H1 (cell line): Measurements from ENCODE around the gene GRIK1. TPM values are rescaled to one million over a fixed set of nuclear protein-coding genes. Genes with fewer than 3 reads are reported as not detected.

ENCODE experiments used
- CTCF ChIA-PET: fragments of 300-600 bp; sonication (Branson Sonifier 250); formaldehyde crosslinking; loops from one replicate; lab custom pipeline; 2021; ENCODE audit not compliant: partially characterized antibody; lab: Charles Lee
- POLR2A ChIA-PET: fragments of 300-600 bp; sonication (Branson Sonifier 250); formaldehyde crosslinking; loops from one replicate; lab custom pipeline; 2021; ENCODE audit warnings: inconsistent platforms; ENCODE audit not compliant: partially characterized antibody; lab: Charles Lee
- DNase-seq, 2 experiments: peaks; one replicate each; pipeline versions ENCODE4 v3.0.0 to v3.0.0-alpha.2; 2010 to 2022; ENCODE audit warnings: low spot score in 2 of 2, low read depth in 1 of 2, mixed read lengths in 1 of 2
- FAIRE-seq: peaks from 2 replicates; lab custom pipeline; 2011; peaks lifted over from hg19 to GRCh38; lab: Jason Lieb, UNC
- H2AFZ ChIP-seq: 2 replicates; pipeline ENCODE4 v1.8.1; 2012; ENCODE audit warnings: low read length, inconsistent platforms
- H2AK5ac ChIP-seq: 2 replicates; pipeline ENCODE4 v1.6.1; 2013; ENCODE audit warnings: low read depth, low read length
- H2BK120ac ChIP-seq: replicated peaks from 2 replicates; pipeline ENCODE3; 2013; ENCODE audit warnings: low read depth, low read length, inconsistent platforms
- H2BK12ac ChIP-seq: 2 replicates; pipeline ENCODE4 v1.6.1; 2013; ENCODE audit warnings: low read depth, low read length
- H2BK15ac ChIP-seq: 2 replicates; pipeline ENCODE4 v1.6.1; 2013; ENCODE audit warnings: low read length
- H2BK20ac ChIP-seq: 2 replicates; pipeline ENCODE4 v1.6.1; 2013; ENCODE audit warnings: low read length
- H2BK5ac ChIP-seq: 2 replicates; pipeline ENCODE4 v1.6.1; 2013; ENCODE audit warnings: low read depth, low read length
- H3K14ac ChIP-seq: 2 replicates; pipeline ENCODE4 v1.6.1; 2013; ENCODE audit warnings: inconsistent platforms; ENCODE audit not compliant: insufficient read length
- H3K18ac ChIP-seq: 2 replicates; pipeline ENCODE4 v1.6.1; 2013; ENCODE audit warnings: low read length; ENCODE audit errors: extremely low read depth
- H3K23ac ChIP-seq: 2 replicates; pipeline ENCODE4 v1.6.1; 2013; ENCODE audit warnings: inconsistent platforms; ENCODE audit not compliant: insufficient read length
- H3K23me2 ChIP-seq: 2 replicates; pipeline ENCODE4 v1.6.1; 2013; ENCODE audit warnings: low read depth, low read length
- H3K27ac ChIP-seq: 2 replicates; pipeline ENCODE4 v1.6.1; 2011; ENCODE audit warnings: low read depth, low read length, inconsistent platforms
- H3K27me3 ChIP-seq, 4 experiments: replicated peaks in 1 of 4; 1 replicate in 1 of 4; 2 replicates in 3 of 4; pipeline versions ENCODE4 v1.6.1 to v1.8.1; 2011 to 2013; ENCODE audit warnings: low read length in 3 of 4, mild to moderate bottlenecking in 3 of 4, inconsistent platforms in 2 of 4, mixed read lengths in 2 of 4, moderate library complexity in 1 of 4; ENCODE audit not compliant: control insufficient read depth in 3 of 4, insufficient read depth in 3 of 4; ENCODE audit errors: extremely low read depth in 1 of 4
- H3K36me3 ChIP-seq, 4 experiments: 2 replicates each; pipeline versions ENCODE4 v1.6.1 to v1.8.1; 2011 to 2013; ENCODE audit warnings: mild to moderate bottlenecking in 4 of 4, low read length in 3 of 4, moderate library complexity in 2 of 4, control low read depth in 1 of 4, inconsistent platforms in 1 of 4; ENCODE audit not compliant: insufficient read depth in 4 of 4, control insufficient read depth in 2 of 4
- H3K4ac ChIP-seq: replicated peaks from 2 replicates; pipeline ENCODE3; 2013; ENCODE audit warnings: low read length, low read depth, mixed read lengths, inconsistent platforms; ENCODE audit not compliant: insufficient read length
- H3K4me1 ChIP-seq, 4 experiments: replicated peaks in 1 of 4; 1 replicate in 1 of 4; 2 replicates in 3 of 4; pipeline versions ENCODE4 v1.6.1 to v1.8.1; 2011 to 2013; ENCODE audit warnings: low read length in 3 of 4, inconsistent platforms in 2 of 4, mixed read lengths in 1 of 4; ENCODE audit not compliant: insufficient read depth in 4 of 4, control insufficient read depth in 3 of 4
- H3K4me2 ChIP-seq, 2 experiments: 2 replicates each; pipeline versions ENCODE4 v1.6.1 to v1.8.1; 2011 to 2013; ENCODE audit warnings: low read depth in 2 of 2, low read length in 2 of 2, control low read depth in 1 of 2, inconsistent platforms in 1 of 2, mild to moderate bottlenecking in 1 of 2; ENCODE audit not compliant: insufficient read depth in 1 of 2
- H3K4me3 ChIP-seq, 4 experiments: fragments of 200-600, 300-600 bp in 1 of 4; sonication (generic), shearing (Covaris generic), sonication (Bioruptor Twin) in 1 of 4; 2 replicates each; pipeline versions ENCODE4 v1.5.1 to v1.8.1; 2011 to 2016; ENCODE audit warnings: low read length in 4 of 4, low read depth in 3 of 4, control low read depth in 2 of 4, inconsistent platforms in 2 of 4, mild to moderate bottlenecking in 2 of 4, mixed read lengths in 1 of 4, moderate library complexity in 1 of 4; ENCODE audit not compliant: insufficient read depth in 2 of 4; ENCODE audit errors: extremely low read depth in 1 of 4
- H3K56ac ChIP-seq: replicated peaks from 2 replicates; pipeline ENCODE3; 2013; ENCODE audit warnings: low read depth, mild to moderate bottlenecking, mixed read lengths, low read length, inconsistent platforms; ENCODE audit not compliant: insufficient read length
- H3K79me1 ChIP-seq: 2 replicates; pipeline ENCODE4 v1.6.1; 2013; ENCODE audit warnings: low read depth, low read length, control low read depth
- H3K79me2 ChIP-seq, 2 experiments: 2 replicates each; pipeline versions ENCODE4 v1.6.1 to v1.8.1; 2012 to 2013; ENCODE audit warnings: low read length in 2 of 2, mild to moderate bottlenecking in 2 of 2, inconsistent platforms in 1 of 2; ENCODE audit not compliant: insufficient read depth in 2 of 2, control insufficient read depth in 1 of 2
- H3K9ac ChIP-seq, 4 experiments: replicated peaks in 1 of 4; 1 replicate in 1 of 4; 2 replicates in 3 of 4; pipeline versions ENCODE4 v1.6.1 to v1.8.1; 2011 to 2013; ENCODE audit warnings: low read depth in 3 of 4, low read length in 3 of 4, control low read depth in 2 of 4, mild to moderate bottlenecking in 2 of 4, moderate library complexity in 2 of 4, inconsistent platforms in 1 of 4; ENCODE audit errors: extremely low read depth in 1 of 4
- H3K9me3 ChIP-seq, 2 experiments: 2 replicates each; pipeline versions ENCODE4 v1.6.1 to v1.8.1; 2012 to 2013; ENCODE audit warnings: mild to moderate bottlenecking in 2 of 2, moderate library complexity in 2 of 2, control low read depth in 1 of 2, inconsistent platforms in 1 of 2, low read depth in 1 of 2, low read length in 1 of 2, mixed read lengths in 1 of 2; ENCODE audit not compliant: insufficient read depth in 2 of 2
- H4K20me1 ChIP-seq, 2 experiments: replicated peaks in 1 of 2; 2 replicates each; pipeline versions ENCODE3 to v1.8.1; 2011 to 2013; ENCODE audit warnings: inconsistent platforms in 2 of 2, low read length in 2 of 2, mild to moderate bottlenecking in 1 of 2; ENCODE audit not compliant: insufficient read depth in 2 of 2, control insufficient read depth in 1 of 2
- H4K5ac ChIP-seq: 2 replicates; pipeline ENCODE4 v1.6.1; 2013; ENCODE audit warnings: low read length, low read depth, mixed read lengths, inconsistent platforms; ENCODE audit not compliant: insufficient read length
- H4K8ac ChIP-seq: 2 replicates; pipeline ENCODE4 v1.8.0; 2013; ENCODE audit warnings: mild to moderate bottlenecking, moderate library complexity, low read length, inconsistent platforms; ENCODE audit not compliant: insufficient read depth; ENCODE audit errors: extremely low read depth
- H4K91ac ChIP-seq: replicated peaks from 2 replicates; pipeline ENCODE3; 2013; ENCODE audit warnings: low read length, mixed read lengths, inconsistent platforms; ENCODE audit not compliant: insufficient read length
- BRCA1 ChIP-seq: IDR thresholded peaks from 2 replicates; pipeline ENCODE4 v1.6.1; 2012; ENCODE audit warnings: low read depth, low read length, improper control_type of control experiment
- CEBPB ChIP-seq: IDR thresholded peaks from 2 replicates; pipeline ENCODE4 v1.6.1; 2012; ENCODE audit warnings: low read depth, low read length
- CHD2 ChIP-seq: IDR thresholded peaks from 2 replicates; pipeline ENCODE4 v1.6.1; 2012; ENCODE audit warnings: low read length, improper control_type of control experiment
- FOSL1 ChIP-seq: IDR thresholded peaks from 2 replicates; pipeline ENCODE4 v1.6.1; 2011; ENCODE audit warnings: mild to moderate bottlenecking, low read depth, low read length, moderate library complexity; ENCODE audit not compliant: insufficient read depth
- GTF2F1 ChIP-seq: IDR thresholded peaks from 2 replicates; pipeline ENCODE4 v1.6.1; 2012; ENCODE audit warnings: low read depth, low read length, improper control_type of control experiment, borderline replicate concordance
- KDM1A ChIP-seq: fragments of 200-600, 300-600 bp; sonication (generic); IDR thresholded peaks from 2 replicates; pipeline ENCODE4 v1.7.1; 2016; ENCODE audit warnings: mild to moderate bottlenecking, low read length, borderline replicate concordance
- MAX ChIP-seq: IDR thresholded peaks from 2 replicates; pipeline ENCODE4 v1.6.1; 2012; ENCODE audit warnings: inconsistent platforms
- POLR2A ChIP-seq, 2 experiments: IDR thresholded peaks; 1 replicate in 1 of 2; 2 replicates in 1 of 2; pipeline ENCODE4 v1.6.1; 2011; ENCODE audit warnings: low read depth in 2 of 2, low read length in 2 of 2, mild to moderate bottlenecking in 2 of 2; ENCODE audit errors: control extremely low read depth in 1 of 2
- POLR2AphosphoS5 ChIP-seq: IDR thresholded peaks from 2 replicates; pipeline ENCODE4 v1.6.1; 2011; ENCODE audit warnings: low read depth, low read length
- RFX5 ChIP-seq: IDR thresholded peaks from 2 replicates; pipeline ENCODE4 v1.6.1; 2011; ENCODE audit warnings: low read depth, low read length, improper control_type of control experiment, borderline replicate concordance
- SAP30 ChIP-seq: fragments of 300-600 bp; sonication (generic); IDR thresholded peaks from 2 replicates; pipeline ENCODE4 v1.7.1; 2012; ENCODE audit warnings: low read length, moderate library complexity, mild to moderate bottlenecking, inconsistent platforms; ENCODE audit not compliant: insufficient read depth, insufficient replicate concordance
- SIRT6 ChIP-seq: IDR thresholded peaks from one replicate; pipeline ENCODE4 v1.7.1; 2012; ENCODE audit warnings: low read length, inconsistent platforms
- SP1 ChIP-seq: IDR thresholded peaks from 2 replicates; pipeline ENCODE4 v1.6.1; 2011; ENCODE audit warnings: low read depth, low read length
- SP2 ChIP-seq: IDR thresholded peaks from 2 replicates; pipeline ENCODE4 v1.6.1; 2012; ENCODE audit warnings: mild to moderate bottlenecking, low read length, inconsistent platforms
- TCF12 ChIP-seq: IDR thresholded peaks from 2 replicates; pipeline ENCODE4 v1.6.1; 2011; ENCODE audit warnings: low read depth, mild to moderate bottlenecking, low read length
- WGBS, 2 experiments: shearing (Covaris generic) in 1 of 2; methylation state at CpG; one replicate each; pipeline versions ENCODE4 v1.1.6 to v1.1.7; 2013 to 2015; ENCODE audit warnings: low lambda C conversion rate in 2 of 2, mixed read lengths in 2 of 2, inconsistent platforms in 1 of 2, low coverage in 1 of 2, missing lambda C conversion rate in 1 of 2; ENCODE audit not compliant: insufficient replicate concordance in 2 of 2, insufficient coverage in 1 of 2, insufficient read length in 1 of 2; ENCODE audit errors: extremely low coverage in 1 of 2, missing lambda C conversion rate in 1 of 2; 5-methylcytosine and 5-hydroxymethylcytosine counted together
- polyA plus RNA-seq, 7 experiments: library from polyadenylated mRNA; depleted of rRNA in 3 of 7; stranded (reverse) in 5 of 7; unstranded in 2 of 7; fragments of >200 nt in 5 of 7; fragments of 200-250 nt in 2 of 7; gene quantifications; 1 replicate in 5 of 7; 2 replicates in 1 of 7; 4 replicates in 1 of 7; pipeline versions ENCODE4 v1.2.1 to v1.2.3, GENCODE V29; 2011 to 2013; ENCODE audit warnings: missing spikeins in 2 of 7, mixed read lengths in 2 of 7
- total RNA-seq: library from RNA; stranded (reverse); fragmentation: NEBNext Ultra II Directional; extraction: Animal tissue kit (Norgen Biotek cat#: 25700); gene quantifications from 2 replicates; pipeline ENCODE4 v1.2.1, GENCODE V29; 2021

The GRIK1 gene
- total and polyA plus RNA-seq, 2 of the 8 experiments (the other 6 are each of a cell fraction or from before 2014, with no cell fraction given) = 0.11 to 0.32 TPM

GRCh38 chr21:29725025-29725736 lies 214.6 kb downstream of the GRIK1 start:
- Histone ChIP-seq H3K56ac (no peak overlapping the region), H3K23me2 (no peaks in the 10 kb centered on the region), H4K8ac (no peak overlapping the region), H3K36me3 (no peaks in the 10 kb centered on the region), H3K18ac (no peak overlapping the region), H3K9me3 (no peaks in the 10 kb centered on the region), H3K27me3 (no peaks in the 10 kb centered on the region), H3K23ac (no peak overlapping the region), H3K79me2 (no peaks in the 10 kb centered on the region), H3K27ac (no peak overlapping the region), H3K4ac (no peak overlapping the region), H3K79me1 (no peaks in the 10 kb centered on the region), H2AK5ac (no peak overlapping the region), H2BK120ac (no peak overlapping the region), H4K5ac (no peak overlapping the region), H3K14ac (no peak overlapping the region), H3K9ac (no peak overlapping the region), H2BK20ac (no peak overlapping the region), H2BK5ac (no peak overlapping the region), H4K20me1 (no peaks in the 10 kb centered on the region), H2BK12ac (no peak overlapping the region), H2BK15ac (no peak overlapping the region), H3K4me3 (no peak overlapping the region), H4K91ac (no peak overlapping the region), H2AFZ (peak overlapping the region; percentile 58; the same call in 1 of the 2 replicates), H3K4me1 (peaks cover 0 to 5% (median 2%) of the 10 kb centered on the region in 4 experiments; a peak in 3 of 7 replicates), H3K4me2 (no peak overlapping the region)
- 86% methylated on average over 9 of the region's 9 CpGs; no CpG with 5 or more reads in 1 of the 2 experiments for WGBS, 2 experiments
- POLR2A ChIA-PET = no interaction called here
- FAIRE-seq (no peak), DNase-seq (no peak)
- CTCF ChIA-PET = interaction anchor here (1.0 to 1.1 kb wide), 2 partner anchors 22 to 33 kb away, joined by 3 to 4 read pairs; no protein-coding TSS in a partner anchor
- TF ChIP-seq TCF12 (no peak), KDM1A (no peak), GTF2F1 (no peak), POLR2A (IDR thresholded peaks at IDR 0.05; ENCODE audit: control extremely low read depth in 1 of 2, low read depth in 2 of 2, low read length in 2 of 2) (no peak), BRCA1 (no peak), CHD2 (no peak), SP1 (no peak), CEBPB (no peak), SIRT6 (no peak), SP2 (no peak), FOSL1 (no peak), RFX5 (no peak), SAP30 (no peak), POLR2AphosphoS5 (no peak), MAX (no peak)
